SK-N-SH (cell line): ENCODE measurements around the gene EXOC6.

Experiments used
- POLR2AphosphoS5 ChIP-seq: IDR thresholded peaks from 2 replicates; pipeline ENCODE4 v1.6.1; 2012; ENCODE audit warnings: low read depth, low read length
- SMC3 ChIP-seq: IDR thresholded peaks from 2 replicates; pipeline ENCODE4 v1.6.1; 2012; ENCODE audit warnings: low read depth, low read length, improper control_type of control experiment
- TF ChIP-seq, protein P1 (sequence below): fragments of 200-600 bp; sonication (generic); IDR thresholded peaks from 2 replicates; pipeline ENCODE4 v1.6.1; 2017; ENCODE audit warnings: antibody characterized with exemption, mild to moderate bottlenecking, moderate library complexity

DNA sequence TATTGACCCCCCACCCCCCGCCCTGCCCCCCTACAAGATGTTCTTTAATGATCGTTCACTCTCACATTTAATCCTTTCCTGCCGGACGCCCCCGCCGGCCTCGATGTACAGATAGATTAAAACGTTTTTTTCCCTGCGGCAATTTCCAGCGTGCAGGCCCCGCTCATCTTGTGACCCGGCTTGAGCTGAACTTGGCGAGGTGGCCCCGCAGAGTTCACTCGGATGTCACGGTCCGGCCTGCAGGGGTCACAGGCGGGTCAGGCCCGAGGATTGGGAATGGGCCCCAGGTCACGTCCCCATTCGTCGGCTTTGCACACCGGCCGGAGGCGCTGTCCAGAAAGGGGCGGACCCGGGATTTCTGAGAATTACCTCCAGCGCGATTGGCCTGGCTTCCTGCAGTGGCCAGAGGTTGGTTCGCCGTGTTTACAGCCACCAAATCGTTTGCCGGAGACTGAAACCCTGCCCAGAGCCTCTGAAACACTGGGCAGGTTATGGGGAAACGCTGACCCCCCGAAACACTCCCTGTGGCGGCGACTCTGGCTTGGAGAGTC is 223.4 kb downstream of the EXOC6 start:
- TF ChIP-seq, protein P1, sequence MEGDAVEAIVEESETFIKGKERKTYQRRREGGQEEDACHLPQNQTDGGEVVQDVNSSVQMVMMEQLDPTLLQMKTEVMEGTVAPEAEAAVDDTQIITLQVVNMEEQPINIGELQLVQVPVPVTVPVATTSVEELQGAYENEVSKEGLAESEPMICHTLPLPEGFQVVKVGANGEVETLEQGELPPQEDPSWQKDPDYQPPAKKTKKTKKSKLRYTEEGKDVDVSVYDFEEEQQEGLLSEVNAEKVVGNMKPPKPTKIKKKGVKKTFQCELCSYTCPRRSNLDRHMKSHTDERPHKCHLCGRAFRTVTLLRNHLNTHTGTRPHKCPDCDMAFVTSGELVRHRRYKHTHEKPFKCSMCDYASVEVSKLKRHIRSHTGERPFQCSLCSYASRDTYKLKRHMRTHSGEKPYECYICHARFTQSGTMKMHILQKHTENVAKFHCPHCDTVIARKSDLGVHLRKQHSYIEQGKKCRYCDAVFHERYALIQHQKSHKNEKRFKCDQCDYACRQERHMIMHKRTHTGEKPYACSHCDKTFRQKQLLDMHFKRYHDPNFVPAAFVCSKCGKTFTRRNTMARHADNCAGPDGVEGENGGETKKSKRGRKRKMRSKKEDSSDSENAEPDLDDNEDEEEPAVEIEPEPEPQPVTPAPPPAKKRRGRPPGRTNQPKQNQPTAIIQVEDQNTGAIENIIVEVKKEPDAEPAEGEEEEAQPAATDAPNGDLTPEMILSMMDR = peak; percentile 16; the same call in 1 of the 2 replicates
- TF ChIP-seq POLR2AphosphoS5 (no peak), SMC3 (no peak)
